ENCODE results near the gene PEA15.

PEA15 gene

GRCh38 chr1:160208557-160209320 lies 3.6 kb downstream of the PEA15 start:
- DNase-seq: peak in 2 of 14 donors; percentile 25 to 51

GRCh38 chr1:160209321-160210046 lies 4.3 kb downstream of the PEA15 start:
- DNase-seq: peak in 10 of 14 donors; percentile 32 to 96 (median 58)

- DNase-seq: peak in 6 of 14 donors; percentile 12 to 62 (median 50)
Measured at GRCh38 chr1:160210561-160210960, 5.4 kb downstream of the PEA15 start.

GRCh38 chr1:160211046-160211790 lies 6.0 kb downstream of the PEA15 start:
- DNase-seq: peak in 3 of 14 donors; percentile 49 to 62 (median 56)

GRCh38 chr1:160214481-160215140 lies 9.4 kb downstream of the PEA15 start:
- no peak for DNase-seq

- DNase-seq: no peak
Measured at GRCh38 chr1:160216301-160216700, 11.1 kb downstream of the PEA15 start.

GRCh38 chr1:160217481-160218051 lies 12.4 kb downstream of the PEA15 start:
- DNase-seq: peak in 3 of 14 donors; percentile 38 to 67 (median 55)

GRCh38 chr1:160219062-160219929 lies 14.1 kb downstream of the PEA15 start:
- peak in 9 of 14 donors; percentile 19 to 68 (median 46) for DNase-seq

- DNase-seq: no peak
Measured at GRCh38 chr1:160220301-160220700, 15.1 kb downstream of the PEA15 start.

- no peak for DNase-seq
Measured at GRCh38 chr1:160221089-160221488, 15.9 kb downstream of the PEA15 start.

- no peak for DNase-seq
Measured at GRCh38 chr1:160222546-160222945, 17.4 kb downstream of the PEA15 start.

- no peak for DNase-seq
Measured at GRCh38 chr1:160224606-160225005, 19.4 kb downstream of the PEA15 start.

- no peak for DNase-seq
Measured at GRCh38 chr1:160225345-160225744, 20.2 kb downstream of the PEA15 start.

- DNase-seq: no peak
Measured at GRCh38 chr1:160226623-160227022, 21.4 kb downstream of the PEA15 start.

- DNase-seq: no peak
Measured at GRCh38 chr1:160227034-160227433, 21.9 kb downstream of the PEA15 start.

- no peak for DNase-seq
Measured at GRCh38 chr1:160227561-160227960, 22.4 kb downstream of the PEA15 start.

GRCh38 chr1:160228431-160228830 lies 23.2 kb downstream of the PEA15 start:
- DNase-seq: no peak

GRCh38 chr1:160232911-160233310 lies 27.7 kb downstream of the PEA15 start:
- no peak for DNase-seq

GRCh38 chr1:160236806-160237205 lies 31.6 kb downstream of the PEA15 start:
- DNase-seq: no peak

- DNase-seq: no peak
Measured at GRCh38 chr1:160237558-160237957, 32.4 kb downstream of the PEA15 start.

GRCh38 chr1:160238408-160238807 lies 33.2 kb downstream of the PEA15 start:
- DNase-seq: no peak
